Measurements from ENCODE around the gene NEK11. TPM values are rescaled to one million over a fixed set of nuclear protein-coding genes. Genes with fewer than 3 reads are reported as not detected.

Gene NEK11
- total and polyA plus RNA-seq, 12 donors, result 5.2 to 19.8 (median 9.8) TPM

DNA sequence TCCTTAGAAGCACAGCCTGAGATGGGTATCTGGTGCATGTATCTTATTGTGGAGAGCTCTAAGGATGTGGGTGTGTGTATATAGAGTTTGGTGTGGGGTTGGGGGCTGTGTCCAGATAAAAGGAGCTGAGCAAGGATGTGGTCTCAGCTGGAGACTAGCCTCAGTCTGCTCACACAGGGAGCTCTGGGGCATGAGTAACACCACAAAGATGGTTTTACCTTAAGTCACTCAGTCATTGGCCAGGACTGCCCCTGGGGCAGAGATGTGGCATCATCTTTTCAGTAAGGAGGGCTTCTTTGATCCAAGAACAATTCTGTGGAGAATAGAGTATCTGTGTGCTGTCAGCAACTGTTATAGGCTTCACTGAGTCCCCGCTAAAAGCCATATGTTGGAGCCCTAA lies 191.5 kb downstream of the NEK11 start:
- TF ChIP-seq, protein P1, sequence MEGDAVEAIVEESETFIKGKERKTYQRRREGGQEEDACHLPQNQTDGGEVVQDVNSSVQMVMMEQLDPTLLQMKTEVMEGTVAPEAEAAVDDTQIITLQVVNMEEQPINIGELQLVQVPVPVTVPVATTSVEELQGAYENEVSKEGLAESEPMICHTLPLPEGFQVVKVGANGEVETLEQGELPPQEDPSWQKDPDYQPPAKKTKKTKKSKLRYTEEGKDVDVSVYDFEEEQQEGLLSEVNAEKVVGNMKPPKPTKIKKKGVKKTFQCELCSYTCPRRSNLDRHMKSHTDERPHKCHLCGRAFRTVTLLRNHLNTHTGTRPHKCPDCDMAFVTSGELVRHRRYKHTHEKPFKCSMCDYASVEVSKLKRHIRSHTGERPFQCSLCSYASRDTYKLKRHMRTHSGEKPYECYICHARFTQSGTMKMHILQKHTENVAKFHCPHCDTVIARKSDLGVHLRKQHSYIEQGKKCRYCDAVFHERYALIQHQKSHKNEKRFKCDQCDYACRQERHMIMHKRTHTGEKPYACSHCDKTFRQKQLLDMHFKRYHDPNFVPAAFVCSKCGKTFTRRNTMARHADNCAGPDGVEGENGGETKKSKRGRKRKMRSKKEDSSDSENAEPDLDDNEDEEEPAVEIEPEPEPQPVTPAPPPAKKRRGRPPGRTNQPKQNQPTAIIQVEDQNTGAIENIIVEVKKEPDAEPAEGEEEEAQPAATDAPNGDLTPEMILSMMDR (IDR thresholded peaks at IDR 0.05), result no peak
- no peak for TF ChIP-seq POLR2A (IDR thresholded peaks at IDR 0.05)
- Histone ChIP-seq H3K27me3 (no peaks in the 10 kb centered on the region), H3K4me1 (replicated peaks in 1 of 2) (peaks cover 15% of the 10 kb centered on the region in 2 donors), H3K36me3 (replicated peaks in 1 of 2) (no peaks in the 10 kb centered on the region), H3K4me3 (no peak overlapping the region), H3K27ac (peak overlapping the region in 1 of 5 donors; percentile 51), H3K9me3 (replicated peaks in 1 of 3) (no peaks in the 10 kb centered on the region)
- WGBS, 4 donors, result 96 to 100% (median 98%) methylated on average over 1 of the region's 1 CpG
- DNase-seq, result no peak
- intact Hi-C loops (cut with DNase I), result no loop called here

DNA sequence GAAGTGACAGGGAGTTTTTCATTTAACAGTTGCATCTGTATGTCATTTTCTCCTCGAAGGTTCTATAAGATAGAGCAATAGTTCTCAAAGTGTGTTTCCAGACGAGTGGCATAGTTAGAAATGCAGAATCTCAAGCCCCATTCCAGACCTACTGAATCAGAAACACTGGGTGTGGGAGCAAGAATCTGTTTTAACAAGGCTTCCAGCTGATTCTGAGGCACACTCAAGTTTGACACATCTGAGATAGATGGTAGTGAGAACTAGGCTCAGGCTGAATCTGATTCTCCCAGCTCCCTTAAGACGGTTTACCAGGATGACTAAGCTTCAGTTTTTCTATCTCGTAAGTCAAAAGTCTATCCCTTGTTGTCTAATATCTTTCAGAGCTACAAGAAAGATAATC lies 195.1 kb downstream of the NEK11 start:
- intact Hi-C loops (cut with DNase I), result no loop called here
- H3K36me3 ChIP-seq (replicated peaks in 1 of 2), result no peaks in the 10 kb centered on the region
- H3K4me1 ChIP-seq (replicated peaks in 1 of 2), result peaks cover 11 to 12% of the 10 kb centered on the region in 2 donors
- H3K27ac ChIP-seq, result no peak overlapping the region
- DNase-seq, result no peak
- no peaks in the 10 kb centered on the region for H3K9me3 ChIP-seq (replicated peaks in 1 of 3)
- 65 to 75% (median 68%) methylated on average over 4 of the region's 4 CpGs for WGBS, 4 donors
- no peak for TF ChIP-seq POLR2A (IDR thresholded peaks at IDR 0.05)
- TF ChIP-seq, protein P1 (IDR thresholded peaks at IDR 0.05), result no peak
- H3K27me3 ChIP-seq, result no peaks in the 10 kb centered on the region
- H3K4me3 ChIP-seq, result no peak overlapping the region

DNA sequence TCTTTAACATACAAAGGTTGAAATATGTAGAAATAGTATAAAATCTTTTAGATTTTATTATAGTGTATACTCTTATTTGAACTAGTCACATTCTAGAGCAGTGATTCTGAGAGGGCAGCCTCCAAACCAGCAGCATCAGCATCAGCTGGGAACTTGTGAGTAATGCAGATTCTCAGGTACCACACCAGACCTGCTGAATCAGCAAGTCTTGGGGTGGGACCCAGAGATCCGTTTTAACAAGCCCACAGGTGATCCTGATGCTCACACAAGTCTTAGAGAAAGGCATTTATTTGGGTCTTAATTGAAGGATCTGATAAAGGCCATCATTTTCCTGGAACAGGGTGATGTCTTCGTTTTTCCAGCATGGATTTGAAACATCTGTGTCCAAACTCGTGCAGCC lies 195.9 kb downstream of the NEK11 start:
- Histone ChIP-seq H3K27ac (no peak overlapping the region), H3K36me3 (replicated peaks in 1 of 2) (no peaks in the 10 kb centered on the region), H3K4me1 (replicated peaks in 1 of 2) (peaks cover 4 to 6% of the 10 kb centered on the region in 2 donors), H3K4me3 (no peak overlapping the region), H3K27me3 (no peaks in the 10 kb centered on the region), H3K9me3 (replicated peaks in 1 of 3) (no peaks in the 10 kb centered on the region)
- 81 to 88% (median 84%) methylated on average over 3 of the region's 3 CpGs for WGBS, 4 donors
- no peak for DNase-seq
- TF ChIP-seq, protein P1 (IDR thresholded peaks at IDR 0.05), result no peak
- TF ChIP-seq POLR2A (IDR thresholded peaks at IDR 0.05), result no peak
- intact Hi-C loops (cut with DNase I), result no loop called here

DNA sequence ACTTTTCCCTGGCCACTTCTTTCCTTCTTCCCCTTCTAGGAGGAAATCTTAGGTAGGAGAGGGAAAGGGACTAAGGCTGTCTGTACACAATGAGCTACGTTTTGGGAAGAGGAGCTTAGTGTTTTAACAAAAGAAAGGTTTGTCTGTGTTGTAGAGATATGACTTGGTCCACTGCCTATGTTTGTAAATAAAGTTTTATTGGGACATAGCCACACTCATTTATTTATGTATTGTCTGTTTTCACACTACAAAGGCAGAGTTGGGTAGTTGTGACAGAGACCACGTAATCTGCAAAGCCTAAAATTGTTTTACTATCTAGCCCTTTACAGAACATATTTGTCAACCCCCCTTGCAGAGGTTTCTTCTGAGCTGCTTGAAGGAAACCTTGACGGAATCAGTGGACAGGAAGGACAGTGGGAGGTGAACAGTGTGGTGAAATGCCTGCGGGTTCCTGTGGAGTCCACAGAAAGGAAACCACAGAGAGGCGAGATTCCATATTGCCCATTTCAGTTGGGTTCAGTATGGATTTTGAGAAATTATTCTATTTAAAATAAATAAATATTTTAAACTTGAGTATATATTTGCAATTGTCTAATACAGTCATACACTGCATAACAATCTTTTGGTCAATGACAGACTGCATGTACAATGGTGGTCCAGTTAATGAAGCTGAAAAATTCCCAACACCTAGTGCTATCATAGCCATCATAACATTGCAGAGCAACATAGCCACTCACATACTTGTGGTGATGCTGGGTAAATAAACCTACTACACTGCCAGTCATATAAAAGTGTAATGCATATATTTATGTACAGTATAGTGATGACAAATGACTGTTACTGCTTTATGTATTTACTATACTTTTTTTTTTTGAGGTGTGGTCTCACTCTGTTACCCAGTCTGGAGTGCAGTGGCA lies 197.0 kb downstream of the NEK11 start:
- Histone ChIP-seq H3K36me3 (replicated peaks in 1 of 2) (no peaks in the 10 kb centered on the region), H3K4me1 (replicated peaks in 1 of 2) (no peaks in the 10 kb centered on the region), H3K9me3 (replicated peaks in 1 of 3) (no peaks in the 10 kb centered on the region), H3K4me3 (no peak overlapping the region), H3K27ac (no peak overlapping the region), H3K27me3 (no peaks in the 10 kb centered on the region)
- no peak for TF ChIP-seq POLR2A (IDR thresholded peaks at IDR 0.05)
- TF ChIP-seq, protein P1 (IDR thresholded peaks at IDR 0.05), result no peak
- DNase-seq, result no peak
- WGBS, 4 donors, result 64 to 86% (median 77%) methylated on average over 5 of the region's 5 CpGs
- intact Hi-C loops (cut with DNase I), result no loop called here
